GM12801 (cell line): ENCODE measurements around the gene SERPINE2.

ENCODE experiments used
- CTCF ChIP-seq: IDR thresholded peaks from one replicate; pipeline ENCODE4 v1.5.1; 2011; ENCODE audit warnings: control low read depth; ENCODE audit not compliant: insufficient read length; ENCODE audit errors: extremely low read depth

SERPINE2 gene

GRCh38 chr2:224033601-224034000 lies 5.5 kb downstream of the SERPINE2 start:
- TF ChIP-seq CTCF: no peak

- no peak for TF ChIP-seq CTCF
Measured at GRCh38 chr2:224032283-224032682, 6.8 kb downstream of the SERPINE2 start.

GRCh38 chr2:224031358-224031970 lies 7.6 kb downstream of the SERPINE2 start:
- TF ChIP-seq CTCF: no peak

- TF ChIP-seq CTCF: no peak
Measured at GRCh38 chr2:224030786-224031185, 8.3 kb downstream of the SERPINE2 start.

- TF ChIP-seq CTCF: no peak
Measured at GRCh38 chr2:224029876-224030275, 9.2 kb downstream of the SERPINE2 start.

GRCh38 chr2:224027931-224028330 lies 11.2 kb downstream of the SERPINE2 start:
- no peak for TF ChIP-seq CTCF

GRCh38 chr2:224027070-224027469 lies 12.0 kb downstream of the SERPINE2 start:
- TF ChIP-seq CTCF: no peak

GRCh38 chr2:224025874-224026273 lies 13.2 kb downstream of the SERPINE2 start:
- TF ChIP-seq CTCF: no peak
